Cardiac fibroblast (primary cell): ENCODE measurements around the gene AP1S3.

Source experiments
- DNase-seq, 2 donors: peaks; one replicate each; pipeline versions ENCODE4 v3.0.0 to v3.0.0-alpha.2; 2010; ENCODE audit warnings: low read depth in 2 of 2
- H3K4me3 ChIP-seq, 2 donors: replicated peaks in 1 of 2; 1 replicate in 1 of 2; 2 replicates in 1 of 2; pipeline ENCODE4 v1.5.1; 2011; ENCODE audit warnings: low read depth in 2 of 2, low read length in 2 of 2, mild to moderate bottlenecking in 2 of 2, moderate library complexity in 1 of 2
- TF ChIP-seq, protein P1 (sequence below): IDR thresholded peaks from one replicate; pipeline ENCODE4 v1.5.1; 2011; ENCODE audit warnings: low read depth, mild to moderate bottlenecking, low read length, inconsistent platforms

The AP1S3 gene

DNA sequence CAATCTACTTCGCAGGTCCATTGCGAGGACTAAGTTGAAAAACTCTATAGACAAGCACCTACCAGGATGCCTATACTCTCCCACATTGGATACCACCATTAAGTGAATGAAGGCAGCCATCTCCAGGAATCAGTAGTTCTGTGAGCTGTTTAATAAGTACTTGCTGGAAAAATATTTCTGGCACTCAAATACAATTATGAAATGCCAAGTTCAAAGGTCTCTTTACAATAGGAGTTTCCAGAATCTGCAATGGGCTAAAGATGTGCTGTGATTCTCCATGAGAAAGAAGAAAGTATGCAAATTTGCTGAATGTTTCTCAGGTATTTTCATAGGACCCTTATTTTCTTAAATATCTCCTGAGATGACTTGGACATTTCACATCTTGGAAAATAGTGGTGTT, 103.0 kb downstream of the AP1S3 start:
- H3K4me3 ChIP-seq = no peak overlapping the region
- DNase-seq = peak; percentile 63 to 66
- TF ChIP-seq, protein P1, sequence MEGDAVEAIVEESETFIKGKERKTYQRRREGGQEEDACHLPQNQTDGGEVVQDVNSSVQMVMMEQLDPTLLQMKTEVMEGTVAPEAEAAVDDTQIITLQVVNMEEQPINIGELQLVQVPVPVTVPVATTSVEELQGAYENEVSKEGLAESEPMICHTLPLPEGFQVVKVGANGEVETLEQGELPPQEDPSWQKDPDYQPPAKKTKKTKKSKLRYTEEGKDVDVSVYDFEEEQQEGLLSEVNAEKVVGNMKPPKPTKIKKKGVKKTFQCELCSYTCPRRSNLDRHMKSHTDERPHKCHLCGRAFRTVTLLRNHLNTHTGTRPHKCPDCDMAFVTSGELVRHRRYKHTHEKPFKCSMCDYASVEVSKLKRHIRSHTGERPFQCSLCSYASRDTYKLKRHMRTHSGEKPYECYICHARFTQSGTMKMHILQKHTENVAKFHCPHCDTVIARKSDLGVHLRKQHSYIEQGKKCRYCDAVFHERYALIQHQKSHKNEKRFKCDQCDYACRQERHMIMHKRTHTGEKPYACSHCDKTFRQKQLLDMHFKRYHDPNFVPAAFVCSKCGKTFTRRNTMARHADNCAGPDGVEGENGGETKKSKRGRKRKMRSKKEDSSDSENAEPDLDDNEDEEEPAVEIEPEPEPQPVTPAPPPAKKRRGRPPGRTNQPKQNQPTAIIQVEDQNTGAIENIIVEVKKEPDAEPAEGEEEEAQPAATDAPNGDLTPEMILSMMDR = no peak

DNA sequence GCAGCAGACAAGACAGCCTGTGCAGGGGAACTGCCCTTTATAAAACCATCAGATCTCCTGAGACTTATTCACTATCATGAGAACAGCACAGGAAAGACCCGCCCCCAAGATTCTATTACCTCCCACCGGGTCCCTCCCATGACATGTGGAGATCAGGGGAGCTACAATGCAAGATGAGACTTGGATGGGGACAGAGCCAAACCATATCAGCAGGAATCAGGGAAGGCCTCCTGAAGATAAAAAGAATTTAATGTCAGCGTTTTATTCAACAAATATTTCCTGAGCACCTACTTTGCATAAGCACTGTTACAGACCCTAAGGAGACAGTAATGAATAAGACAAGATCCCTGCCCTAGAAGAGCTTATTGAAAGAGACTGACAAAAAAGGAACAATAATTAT, 105.0 kb downstream of the AP1S3 start:
- no peak for DNase-seq
- TF ChIP-seq, protein P1 = no peak
- no peak overlapping the region for H3K4me3 ChIP-seq

DNA sequence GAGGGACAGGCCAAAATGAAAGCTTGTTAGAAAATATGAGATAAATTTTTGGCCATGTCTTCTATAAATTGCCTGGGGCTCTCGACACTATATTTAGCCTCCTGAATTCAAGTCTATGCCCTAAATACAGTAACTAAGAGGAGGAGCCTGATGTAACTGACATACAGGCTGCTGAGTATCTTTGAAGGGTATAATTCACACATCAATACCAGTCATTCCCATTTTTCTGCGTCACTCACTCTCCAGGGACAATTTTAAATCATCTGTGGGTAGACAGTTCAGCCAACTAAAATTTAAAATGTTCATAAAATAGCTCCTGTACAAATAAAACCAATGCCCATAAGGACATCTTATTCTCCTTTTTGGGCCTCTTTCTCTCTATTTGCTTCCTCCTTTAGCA, 105.9 kb downstream of the AP1S3 start:
- TF ChIP-seq, protein P1 = no peak
- H3K4me3 ChIP-seq = no peak overlapping the region
- peak in 1 of 2 donors; percentile 75 for DNase-seq

DNA sequence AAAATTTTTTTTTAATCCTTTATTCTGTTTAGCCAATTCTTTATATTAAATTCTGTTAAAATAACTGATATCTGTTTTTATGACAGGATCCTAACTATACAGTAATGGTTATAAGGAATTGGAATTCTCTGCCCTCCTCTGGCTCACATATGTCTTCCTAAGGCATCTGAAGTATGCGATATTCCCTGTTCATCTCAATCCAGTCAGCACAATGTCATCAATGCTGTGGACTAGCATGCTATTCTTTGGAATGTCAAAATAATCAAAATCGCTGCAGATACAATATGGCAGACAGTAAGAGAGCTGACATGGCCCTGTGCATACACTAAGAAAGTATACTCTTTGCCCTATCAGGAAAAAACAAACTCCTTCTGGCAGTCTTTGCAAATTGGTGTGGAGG, 107.6 kb downstream of the AP1S3 start:
- no peak for DNase-seq
- no peak overlapping the region for H3K4me3 ChIP-seq
- TF ChIP-seq, protein P1 = no peak

DNA sequence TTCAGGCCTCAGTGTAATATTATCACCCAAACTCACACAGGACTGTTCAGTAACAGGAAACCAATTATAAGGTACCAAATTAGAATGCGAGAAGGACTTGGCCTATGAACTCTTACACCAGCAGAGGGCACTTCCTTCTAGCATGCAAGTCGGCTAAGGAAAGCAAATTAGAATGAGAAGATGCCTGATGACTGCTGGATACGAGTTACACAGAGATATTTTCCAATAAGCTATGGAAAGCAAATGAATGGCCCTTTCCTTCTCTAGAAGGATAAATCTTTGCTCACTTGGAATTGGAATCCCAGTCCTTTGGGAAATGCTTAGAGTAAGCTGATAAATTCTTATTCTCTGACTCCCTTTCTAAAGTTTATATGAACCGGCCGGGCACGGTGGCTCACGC, 109.8 kb downstream of the AP1S3 start:
- H3K4me3 ChIP-seq = no peak overlapping the region
- TF ChIP-seq, protein P1 = peak; percentile 69
- peak; percentile 85 to 87 for DNase-seq

DNA sequence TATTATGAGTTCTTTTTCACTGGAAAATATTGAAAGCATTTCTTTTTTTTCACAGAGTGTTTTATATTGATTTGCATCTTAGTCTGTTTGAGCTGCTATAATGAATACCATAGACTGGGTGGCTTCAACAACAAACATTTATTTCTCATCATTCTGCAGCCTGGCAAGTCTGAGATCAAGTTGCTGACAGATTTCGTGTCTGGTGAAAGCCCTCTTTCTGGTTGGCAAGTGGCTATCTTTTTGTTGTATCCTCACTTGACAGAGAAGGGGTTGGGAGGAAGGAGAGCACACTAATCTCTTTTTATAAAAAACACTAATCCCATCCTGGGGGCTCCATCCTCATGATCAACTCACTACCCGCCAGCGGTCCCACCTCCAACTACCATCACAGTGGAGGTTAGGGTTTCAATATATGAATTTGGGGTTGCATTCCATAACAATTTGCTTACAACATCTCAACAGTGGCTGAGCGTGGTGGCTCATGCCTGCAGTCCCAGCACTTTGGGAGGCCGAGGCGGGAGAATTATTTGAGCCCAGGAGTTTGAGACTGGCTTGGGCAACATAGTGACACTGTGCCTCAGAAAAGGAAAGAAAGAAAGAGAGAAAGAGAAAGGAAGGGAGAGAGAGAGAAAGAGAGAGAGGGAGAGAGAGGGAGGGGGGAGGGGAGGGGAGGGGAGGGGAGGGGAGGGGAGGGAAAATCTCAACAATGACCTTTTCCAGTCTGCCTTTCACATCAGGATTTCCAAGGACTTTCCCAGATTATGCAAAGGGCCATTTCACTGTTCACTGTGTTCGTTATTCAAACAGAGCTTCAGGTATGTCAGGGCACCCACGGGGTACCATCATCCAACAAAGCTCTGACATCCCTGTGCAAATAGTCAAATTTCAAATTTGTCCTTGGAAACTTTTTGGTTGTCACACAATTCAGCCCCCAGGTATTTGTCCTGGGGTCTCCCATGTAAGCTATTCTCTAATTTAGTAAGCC, 111.1 kb downstream of the AP1S3 start:
- no peak for DNase-seq
- TF ChIP-seq, protein P1 = no peak

More for the DNA sequence above, 111.1 kb downstream of the AP1S3 start:
- no peak overlapping the region for H3K4me3 ChIP-seq
